ENCODE results near the gene KRT78. TPM values are rescaled to one million over a fixed set of nuclear protein-coding genes. Genes with fewer than 3 reads are reported as not detected.

Gene KRT78
- total and polyA plus RNA-seq, 4 donors: 0.06 TPM; not detected in 3

DNA sequence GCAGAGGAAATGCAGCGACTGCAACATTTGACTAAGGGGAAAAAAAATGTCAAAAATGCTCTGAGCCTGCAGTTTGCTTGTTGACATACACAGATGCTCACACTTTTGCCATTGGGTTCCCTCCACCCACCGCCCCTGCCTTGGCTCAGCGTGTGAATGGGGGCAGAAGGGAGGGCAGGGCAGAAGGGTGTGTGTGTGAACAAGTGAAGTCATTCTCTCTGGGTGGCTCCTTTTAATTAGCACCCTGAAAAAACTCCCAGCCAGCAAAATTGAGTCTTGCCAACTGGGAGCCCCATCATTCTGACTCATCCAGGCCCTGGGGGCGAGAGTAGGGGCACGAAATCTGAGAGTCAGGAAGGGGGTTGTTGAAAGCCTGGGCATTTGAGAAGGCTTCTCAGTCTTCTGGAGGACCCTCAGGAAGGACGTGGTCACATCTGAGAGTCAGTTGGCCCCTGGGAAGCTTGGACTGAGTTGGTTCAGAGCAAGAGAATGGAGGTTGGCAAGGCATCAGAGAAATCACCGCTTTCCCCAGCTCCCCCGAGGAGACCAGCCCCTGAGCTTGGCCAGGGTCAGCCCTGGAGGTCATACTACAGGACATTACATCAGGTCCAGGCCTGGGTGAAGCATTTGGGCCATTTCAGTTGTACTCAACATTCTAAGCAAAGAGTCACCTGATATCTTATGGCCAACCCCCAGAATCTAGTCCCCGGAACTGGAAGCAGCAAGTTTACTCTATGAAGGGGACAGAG, 22.7 kb upstream of the KRT78 start:
- 65% methylated on average over 9 of the region's 9 CpGs for WGBS
- Histone ChIP-seq H3K27ac (ENCODE audit: low read depth in 1 of 2, low read length in 2 of 2) (no peak overlapping the region), H3K4me3 (ENCODE audit: low read depth in 1 of 3, low read length in 3 of 3) (no peak overlapping the region), H3K27me3 (ENCODE audit: control insufficient read depth in 4 of 4, insufficient read depth in 4 of 4, low read length in 3 of 4) (no peaks in the 10 kb centered on the region), H3K9me3 (ENCODE audit: control insufficient read depth in 4 of 4, low read length in 3 of 4) (no peaks in the 10 kb centered on the region), H3K9ac (ENCODE audit: low read depth in 1 of 2, low read length in 2 of 2) (no peak overlapping the region), H3K36me3 (ENCODE audit: control insufficient read depth in 4 of 4, insufficient read depth in 3 of 4, low read depth in 1 of 4, low read length in 3 of 4) (no peaks in the 10 kb centered on the region), H3K4me1 (ENCODE audit: control insufficient read depth in 4 of 4, insufficient read depth in 4 of 4, low read length in 3 of 4) (peaks cover 0 to 1% (median 0%) of the 10 kb centered on the region in 4 donors)
- TF ChIP-seq RAD21 (IDR thresholded peaks at IDR 0.05) (no peak), SP1 (IDR thresholded peaks at IDR 0.05) (no peak), JUND (IDR thresholded peaks at IDR 0.05) (no peak), HNF4A (conservative IDR thresholded peaks at IDR 0.05) (no peak), NR2F2 (IDR thresholded peaks at IDR 0.05) (no peak), FOXA2 (IDR thresholded peaks at IDR 0.05) (no peak), YY1 (IDR thresholded peaks at IDR 0.05) (no peak), HNF4G (IDR thresholded peaks at IDR 0.05) (no peak), TAF1 (conservative IDR thresholded peaks at IDR 0.05) (no peak), RXRA (IDR thresholded peaks at IDR 0.05) (no peak), GABPA (IDR thresholded peaks at IDR 0.05 in 1 of 2, conservative IDR thresholded peaks at IDR 0.05 in 1 of 2) (no peak), EGR1 (IDR thresholded peaks at IDR 0.05; ENCODE audit: low read depth in 2 of 2) (no peak), FOXA1 (IDR thresholded peaks at IDR 0.05) (no peak)
- TF ChIP-seq, protein P1, sequence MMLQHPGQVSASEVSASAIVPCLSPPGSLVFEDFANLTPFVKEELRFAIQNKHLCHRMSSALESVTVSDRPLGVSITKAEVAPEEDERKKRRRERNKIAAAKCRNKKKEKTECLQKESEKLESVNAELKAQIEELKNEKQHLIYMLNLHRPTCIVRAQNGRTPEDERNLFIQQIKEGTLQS (IDR thresholded peaks at IDR 0.05): no peak
- TF ChIP-seq, protein P2, sequence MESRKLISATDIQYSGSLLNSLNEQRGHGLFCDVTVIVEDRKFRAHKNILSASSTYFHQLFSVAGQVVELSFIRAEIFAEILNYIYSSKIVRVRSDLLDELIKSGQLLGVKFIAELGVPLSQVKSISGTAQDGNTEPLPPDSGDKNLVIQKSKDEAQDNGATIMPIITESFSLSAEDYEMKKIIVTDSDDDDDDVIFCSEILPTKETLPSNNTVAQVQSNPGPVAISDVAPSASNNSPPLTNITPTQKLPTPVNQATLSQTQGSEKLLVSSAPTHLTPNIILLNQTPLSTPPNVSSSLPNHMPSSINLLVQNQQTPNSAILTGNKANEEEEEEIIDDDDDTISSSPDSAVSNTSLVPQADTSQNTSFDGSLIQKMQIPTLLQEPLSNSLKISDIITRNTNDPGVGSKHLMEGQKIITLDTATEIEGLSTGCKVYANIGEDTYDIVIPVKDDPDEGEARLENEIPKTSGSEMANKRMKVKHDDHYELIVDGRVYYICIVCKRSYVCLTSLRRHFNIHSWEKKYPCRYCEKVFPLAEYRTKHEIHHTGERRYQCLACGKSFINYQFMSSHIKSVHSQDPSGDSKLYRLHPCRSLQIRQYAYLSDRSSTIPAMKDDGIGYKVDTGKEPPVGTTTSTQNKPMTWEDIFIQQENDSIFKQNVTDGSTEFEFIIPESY (IDR thresholded peaks at IDR 0.05): no peak
- TF ChIP-seq, protein P3, sequence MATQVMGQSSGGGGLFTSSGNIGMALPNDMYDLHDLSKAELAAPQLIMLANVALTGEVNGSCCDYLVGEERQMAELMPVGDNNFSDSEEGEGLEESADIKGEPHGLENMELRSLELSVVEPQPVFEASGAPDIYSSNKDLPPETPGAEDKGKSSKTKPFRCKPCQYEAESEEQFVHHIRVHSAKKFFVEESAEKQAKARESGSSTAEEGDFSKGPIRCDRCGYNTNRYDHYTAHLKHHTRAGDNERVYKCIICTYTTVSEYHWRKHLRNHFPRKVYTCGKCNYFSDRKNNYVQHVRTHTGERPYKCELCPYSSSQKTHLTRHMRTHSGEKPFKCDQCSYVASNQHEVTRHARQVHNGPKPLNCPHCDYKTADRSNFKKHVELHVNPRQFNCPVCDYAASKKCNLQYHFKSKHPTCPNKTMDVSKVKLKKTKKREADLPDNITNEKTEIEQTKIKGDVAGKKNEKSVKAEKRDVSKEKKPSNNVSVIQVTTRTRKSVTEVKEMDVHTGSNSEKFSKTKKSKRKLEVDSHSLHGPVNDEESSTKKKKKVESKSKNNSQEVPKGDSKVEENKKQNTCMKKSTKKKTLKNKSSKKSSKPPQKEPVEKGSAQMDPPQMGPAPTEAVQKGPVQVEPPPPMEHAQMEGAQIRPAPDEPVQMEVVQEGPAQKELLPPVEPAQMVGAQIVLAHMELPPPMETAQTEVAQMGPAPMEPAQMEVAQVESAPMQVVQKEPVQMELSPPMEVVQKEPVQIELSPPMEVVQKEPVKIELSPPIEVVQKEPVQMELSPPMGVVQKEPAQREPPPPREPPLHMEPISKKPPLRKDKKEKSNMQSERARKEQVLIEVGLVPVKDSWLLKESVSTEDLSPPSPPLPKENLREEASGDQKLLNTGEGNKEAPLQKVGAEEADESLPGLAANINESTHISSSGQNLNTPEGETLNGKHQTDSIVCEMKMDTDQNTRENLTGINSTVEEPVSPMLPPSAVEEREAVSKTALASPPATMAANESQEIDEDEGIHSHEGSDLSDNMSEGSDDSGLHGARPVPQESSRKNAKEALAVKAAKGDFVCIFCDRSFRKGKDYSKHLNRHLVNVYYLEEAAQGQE (IDR thresholded peaks at IDR 0.05): no peak
- TF ChIP-seq, protein P4, sequence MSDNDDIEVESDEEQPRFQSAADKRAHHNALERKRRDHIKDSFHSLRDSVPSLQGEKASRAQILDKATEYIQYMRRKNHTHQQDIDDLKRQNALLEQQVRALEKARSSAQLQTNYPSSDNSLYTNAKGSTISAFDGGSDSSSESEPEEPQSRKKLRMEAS (IDR thresholded peaks at IDR 0.05): no peak
- TF ChIP-seq, protein P5, sequence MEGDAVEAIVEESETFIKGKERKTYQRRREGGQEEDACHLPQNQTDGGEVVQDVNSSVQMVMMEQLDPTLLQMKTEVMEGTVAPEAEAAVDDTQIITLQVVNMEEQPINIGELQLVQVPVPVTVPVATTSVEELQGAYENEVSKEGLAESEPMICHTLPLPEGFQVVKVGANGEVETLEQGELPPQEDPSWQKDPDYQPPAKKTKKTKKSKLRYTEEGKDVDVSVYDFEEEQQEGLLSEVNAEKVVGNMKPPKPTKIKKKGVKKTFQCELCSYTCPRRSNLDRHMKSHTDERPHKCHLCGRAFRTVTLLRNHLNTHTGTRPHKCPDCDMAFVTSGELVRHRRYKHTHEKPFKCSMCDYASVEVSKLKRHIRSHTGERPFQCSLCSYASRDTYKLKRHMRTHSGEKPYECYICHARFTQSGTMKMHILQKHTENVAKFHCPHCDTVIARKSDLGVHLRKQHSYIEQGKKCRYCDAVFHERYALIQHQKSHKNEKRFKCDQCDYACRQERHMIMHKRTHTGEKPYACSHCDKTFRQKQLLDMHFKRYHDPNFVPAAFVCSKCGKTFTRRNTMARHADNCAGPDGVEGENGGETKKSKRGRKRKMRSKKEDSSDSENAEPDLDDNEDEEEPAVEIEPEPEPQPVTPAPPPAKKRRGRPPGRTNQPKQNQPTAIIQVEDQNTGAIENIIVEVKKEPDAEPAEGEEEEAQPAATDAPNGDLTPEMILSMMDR (IDR thresholded peaks at IDR 0.05; ENCODE audit: low read depth, low read length, missing input control): no peak
- no peak for DNase-seq (ENCODE audit: low spot score)
